Kidney epithelial cell (primary cell): ENCODE measurements around the gene ARHGEF19. TPM values are rescaled to one million over a fixed set of nuclear protein-coding genes. Genes with fewer than 3 reads are reported as not detected.
A peak's percentile ranks its signal among the peaks of the same experiment; 100 is the strongest.

Experiments used
- DNase-seq: peaks from one replicate; pipeline ENCODE4 v3.0.0-alpha.2; 2010; ENCODE audit warnings: low read depth
- H3K27me3 ChIP-seq: 2 replicates; pipeline ENCODE4 v1.6.0; 2011; ENCODE audit warnings: low read length; ENCODE audit not compliant: control insufficient read depth, insufficient read depth
- H3K36me3 ChIP-seq: 2 replicates; pipeline ENCODE4 v1.5.1; 2011; ENCODE audit warnings: low read length; ENCODE audit not compliant: control insufficient read depth, insufficient read depth
- H3K4me3 ChIP-seq: 2 replicates; pipeline ENCODE4 v1.5.1; 2011; ENCODE audit warnings: low read depth, mild to moderate bottlenecking, control low read depth, low read length
- total RNA-seq: library from RNA; depleted of rRNA; stranded (reverse); fragments of >200 nt; gene quantifications from 2 replicates; pipeline ENCODE4 v1.2.3, GENCODE V29; 2015
- TF ChIP-seq, protein P1 (sequence below): IDR thresholded peaks from 2 replicates; pipeline ENCODE4 v1.5.1; 2011; ENCODE audit warnings: mild to moderate bottlenecking, moderate library complexity, low read length, control low read depth, inconsistent platforms; ENCODE audit not compliant: insufficient read depth, poor library complexity, severe bottlenecking

Gene ARHGEF19
- total RNA-seq, 1 donor from 2014 or later = 5.6 TPM

DNA sequence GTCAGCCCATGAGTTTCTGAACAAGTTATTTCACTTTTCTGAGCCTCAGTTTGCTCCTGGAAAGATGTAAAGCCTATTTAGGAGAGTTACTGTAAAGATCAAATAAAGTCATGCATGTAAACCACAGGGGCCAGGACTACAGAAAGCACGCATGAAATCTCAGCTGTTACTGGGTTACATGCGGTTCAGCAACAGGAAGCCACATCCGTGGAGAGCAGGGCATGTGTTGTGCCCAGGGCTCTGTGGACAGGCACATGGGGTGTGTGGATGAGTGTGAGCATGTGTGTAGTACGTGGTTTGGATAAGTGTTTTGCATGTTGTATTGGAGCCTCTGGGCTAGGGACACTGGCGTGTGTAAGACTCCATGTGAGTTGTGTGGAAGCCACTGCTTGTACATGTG lies 54.4 kb downstream of the ARHGEF19 start:
- no peak overlapping the region for H3K4me3 ChIP-seq

DNA sequence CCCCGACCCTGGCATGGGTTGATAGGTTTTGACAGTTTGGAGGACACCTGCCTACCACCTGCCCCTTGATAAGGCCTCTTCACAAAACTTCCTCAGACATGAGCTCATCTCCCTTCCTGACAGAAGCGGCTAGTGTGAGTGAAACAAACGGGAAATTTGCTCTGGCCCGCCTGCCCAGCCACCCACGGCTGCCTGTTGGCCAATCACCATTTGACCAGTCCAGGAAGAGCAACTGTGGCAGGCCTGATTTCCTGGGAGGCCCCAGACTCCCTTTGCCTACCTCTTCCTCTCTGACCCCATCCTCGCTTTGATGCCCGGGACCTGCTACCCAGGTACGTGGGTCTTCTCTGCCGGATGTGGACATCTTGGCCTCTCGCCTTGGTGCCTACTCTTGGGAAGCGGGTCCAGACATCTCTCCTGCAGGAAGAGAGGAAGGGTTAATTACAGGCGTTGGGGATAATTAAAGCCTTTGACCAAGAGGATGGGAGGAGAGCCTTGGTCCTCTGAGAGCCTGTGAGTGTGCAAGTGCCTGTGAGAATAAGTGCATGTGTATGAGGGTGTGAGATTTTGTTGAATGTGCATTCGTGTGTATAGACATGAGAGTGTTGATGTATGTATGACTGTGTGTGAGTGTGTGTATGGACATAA lies 55.5 kb downstream of the ARHGEF19 start:
- H3K36me3 ChIP-seq = peaks cover 2% of the 10 kb centered on the region
- H3K27me3 ChIP-seq = no peaks in the 10 kb centered on the region
- DNase-seq = no peak
- TF ChIP-seq, protein P1, sequence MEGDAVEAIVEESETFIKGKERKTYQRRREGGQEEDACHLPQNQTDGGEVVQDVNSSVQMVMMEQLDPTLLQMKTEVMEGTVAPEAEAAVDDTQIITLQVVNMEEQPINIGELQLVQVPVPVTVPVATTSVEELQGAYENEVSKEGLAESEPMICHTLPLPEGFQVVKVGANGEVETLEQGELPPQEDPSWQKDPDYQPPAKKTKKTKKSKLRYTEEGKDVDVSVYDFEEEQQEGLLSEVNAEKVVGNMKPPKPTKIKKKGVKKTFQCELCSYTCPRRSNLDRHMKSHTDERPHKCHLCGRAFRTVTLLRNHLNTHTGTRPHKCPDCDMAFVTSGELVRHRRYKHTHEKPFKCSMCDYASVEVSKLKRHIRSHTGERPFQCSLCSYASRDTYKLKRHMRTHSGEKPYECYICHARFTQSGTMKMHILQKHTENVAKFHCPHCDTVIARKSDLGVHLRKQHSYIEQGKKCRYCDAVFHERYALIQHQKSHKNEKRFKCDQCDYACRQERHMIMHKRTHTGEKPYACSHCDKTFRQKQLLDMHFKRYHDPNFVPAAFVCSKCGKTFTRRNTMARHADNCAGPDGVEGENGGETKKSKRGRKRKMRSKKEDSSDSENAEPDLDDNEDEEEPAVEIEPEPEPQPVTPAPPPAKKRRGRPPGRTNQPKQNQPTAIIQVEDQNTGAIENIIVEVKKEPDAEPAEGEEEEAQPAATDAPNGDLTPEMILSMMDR = no peak
- H3K4me3 ChIP-seq = no peak overlapping the region

More for the DNA sequence above, 54.4 kb downstream of the ARHGEF19 start:
- TF ChIP-seq, protein P1 = no peak
- no peaks in the 10 kb centered on the region for H3K27me3 ChIP-seq
- H3K36me3 ChIP-seq = no peaks in the 10 kb centered on the region
- DNase-seq = no peak

DNA sequence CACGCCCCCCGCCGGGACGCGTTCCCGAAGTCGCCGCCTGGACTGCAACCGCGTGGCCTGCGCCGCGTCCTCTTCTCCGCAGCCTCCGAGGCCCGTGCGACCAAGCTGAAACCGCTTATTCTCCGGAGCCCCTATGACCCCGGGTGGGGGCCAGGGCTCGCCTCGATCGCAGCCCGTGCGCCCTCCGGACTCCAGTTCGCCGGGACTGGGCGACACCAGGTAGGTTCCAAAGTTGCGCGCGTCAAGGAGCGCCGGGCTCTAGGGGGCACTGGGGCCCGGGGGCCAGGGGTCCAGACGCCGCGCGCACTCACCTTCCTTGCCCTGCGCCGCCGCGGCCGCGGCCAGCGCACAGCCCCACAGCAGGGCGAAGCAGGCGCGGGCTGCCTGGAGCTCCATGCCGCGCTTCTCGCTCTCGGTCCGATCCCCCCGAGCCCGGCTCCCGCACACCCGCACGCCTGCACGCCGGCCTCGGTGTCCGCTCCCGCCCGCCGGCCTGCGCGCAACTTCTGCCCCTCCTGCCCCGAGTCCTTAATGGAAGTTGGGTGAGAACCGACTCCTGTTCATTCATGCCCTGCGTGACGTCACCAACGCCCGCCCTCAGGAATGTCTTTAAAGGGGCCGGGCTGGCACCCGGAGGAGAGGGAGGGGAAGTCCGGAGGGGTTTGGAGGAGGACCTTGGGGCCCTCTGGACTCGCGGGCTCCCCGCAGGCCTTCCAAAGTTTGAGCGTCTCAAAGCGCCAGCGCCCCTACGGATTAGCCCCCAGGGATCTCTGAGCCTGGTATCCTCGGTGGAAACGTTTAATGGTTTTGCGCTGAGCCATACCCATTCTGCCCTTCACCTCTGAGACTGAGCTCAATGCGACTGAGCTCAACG lies 56.7 kb downstream of the ARHGEF19 start, which contains the start of gene EPHA2:
TSS of gene EPHA2 (minus strand) at position 533 of the 874 bp plus-strand sequence. CDS start at position 396, 137 bp downstream.
- DNase-seq = no peak
- TF ChIP-seq, protein P1 = no peak
- Histone ChIP-seq H3K4me3 (peak within 1 kb of the TSS; percentile 79), H3K27me3 (no peaks in the 10 kb centered on the region), H3K36me3 (peaks cover 4% of the 10 kb centered on the region)

DNA sequence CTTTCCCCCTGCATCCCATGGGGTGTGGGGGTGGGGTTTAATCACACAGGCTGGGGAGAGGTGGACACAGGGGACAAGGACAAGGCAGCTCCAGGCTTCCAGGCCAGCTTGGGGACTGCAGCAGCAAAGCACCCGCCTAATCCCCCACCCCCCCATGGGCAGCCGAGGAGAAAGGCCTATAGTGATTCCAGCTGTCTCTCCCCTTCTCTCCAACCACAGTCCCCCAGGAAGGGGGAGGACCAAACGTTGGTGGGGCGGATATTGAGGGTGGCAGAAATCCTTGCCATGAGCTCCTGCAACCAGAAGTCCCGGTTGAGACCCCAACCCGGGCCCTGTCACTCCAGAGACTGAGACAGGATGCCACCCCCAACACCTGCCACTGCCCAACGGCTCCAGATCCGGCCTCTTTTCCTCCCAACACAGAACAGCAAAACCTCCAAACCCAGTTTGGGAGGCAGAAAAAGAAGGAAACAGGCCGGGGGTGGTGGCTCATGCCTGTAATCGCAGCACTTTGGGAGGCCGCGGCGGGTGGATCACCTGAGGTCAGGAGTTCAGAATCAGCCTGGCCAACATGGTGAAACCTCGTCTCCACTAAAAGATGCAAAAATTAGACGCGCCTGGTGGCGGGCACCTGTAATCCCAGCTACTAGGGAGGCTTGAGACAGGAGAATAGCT lies 58.3 kb downstream of the ARHGEF19 start:
- H3K36me3 ChIP-seq = peaks cover 4% of the 10 kb centered on the region
- TF ChIP-seq, protein P1 = no peak

DNA sequence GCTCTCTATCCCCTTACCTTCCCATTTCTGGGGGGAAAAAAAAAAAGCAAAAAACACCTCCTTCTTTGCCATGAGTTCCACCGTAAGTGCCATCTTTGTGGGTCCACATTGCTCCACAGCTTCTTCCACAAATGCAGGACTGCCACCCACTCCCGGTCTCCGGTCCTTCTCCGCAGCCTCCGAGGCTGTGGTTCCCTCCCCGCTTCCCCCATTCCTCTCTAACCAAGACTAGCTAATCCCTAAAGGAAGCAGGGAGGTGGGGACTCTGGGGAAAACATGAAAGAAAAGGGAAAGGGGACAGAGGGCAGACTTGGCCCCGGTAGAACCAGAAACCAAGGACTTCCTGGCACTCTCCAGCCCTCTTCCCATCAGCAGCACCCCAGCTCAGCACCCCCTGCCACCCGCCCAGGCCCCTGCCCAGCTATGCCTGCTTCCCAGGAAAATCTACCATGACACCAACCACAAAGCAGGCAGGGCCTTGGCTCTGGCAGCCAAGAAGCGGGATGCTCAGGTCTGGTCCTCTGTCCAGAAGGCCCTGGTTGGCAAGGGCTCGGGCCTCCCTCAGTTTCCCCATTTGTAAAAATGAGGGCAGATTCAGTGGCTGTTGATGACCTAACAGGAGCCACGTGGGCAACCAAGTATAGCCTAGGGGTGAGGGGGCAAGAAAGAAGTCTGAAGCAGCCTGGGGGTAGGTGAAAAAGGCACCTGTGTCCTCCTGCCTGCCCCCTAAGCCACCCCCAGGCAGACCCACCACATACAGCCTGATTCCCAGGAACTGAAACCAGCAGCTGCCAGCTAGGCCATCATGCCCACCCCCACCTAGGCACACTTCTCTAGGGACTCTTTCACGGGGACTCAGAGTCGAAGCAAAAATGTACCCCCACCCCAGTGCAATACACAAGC lies 59.1 kb downstream of the ARHGEF19 start:
- Histone ChIP-seq H3K27me3 (no peaks in the 10 kb centered on the region), H3K36me3 (peaks cover 4% of the 10 kb centered on the region), H3K4me3 (peak overlapping the region; percentile 79)
- TF ChIP-seq, protein P1 = no peak
- no peak for DNase-seq

More for the DNA sequence above, 58.3 kb downstream of the ARHGEF19 start:
- Histone ChIP-seq H3K4me3 (peak overlapping the region; percentile 79), H3K27me3 (no peaks in the 10 kb centered on the region)
- no peak for DNase-seq
